SK-N-SH (cell line): ENCODE data around the gene KMT2C. TPM values are rescaled to one million over a fixed set of nuclear protein-coding genes. Genes with fewer than 3 reads are reported as not detected.
A peak's percentile ranks its signal among the peaks of the same experiment; 100 is the strongest.
"Not testable (repeated sequence)": the region's sequence is repeated elsewhere in the genome, so short reads cannot be mapped to it uniquely, and the experiment has no call there.

Source experiments
- CTCF ChIA-PET: fragments of 300-600, 350-600 bp; formaldehyde crosslinking; extraction: SDS; loops from one replicate; lab custom pipeline; 2021; lab: Yijun Ruan, JAX
- POLR2A ChIA-PET: fragments of 350-600 bp; sonication (Branson Sonifier 250); formaldehyde crosslinking; extraction: SDS; loops from one replicate; lab custom pipeline; 2020; ENCODE audit warnings: antibody characterized with exemption, inconsistent platforms; lab: Yijun Ruan, JAX
- DNase-seq: peaks from one replicate; pipeline ENCODE4 v3.0.0; 2012
- H2AFZ ChIP-seq: fragments of 200-600 bp; sonication (generic); 2 replicates; pipeline ENCODE4 v1.8.1; 2016; ENCODE audit warnings: antibody characterized with exemption, mild to moderate bottlenecking, low read depth
- H3F3A ChIP-seq: fragments of 200-600 bp; sonication (generic); replicated peaks from 2 replicates; pipeline ENCODE3; 2016; ENCODE audit warnings: antibody characterized with exemption, mild to moderate bottlenecking; ENCODE audit not compliant: insufficient read depth
- H3K27ac ChIP-seq, 2 experiments: fragments of 200-500 bp in 1 of 2; fragments of 200-600 bp in 1 of 2; sonication (Bioruptor generic) in 1 of 2; sonication (generic), shearing (Covaris generic) in 1 of 2; 2 replicates each; pipeline versions ENCODE4 v1.5.1 to v1.6.1; 2014 to 2016; ENCODE audit warnings: low read depth in 2 of 2, inconsistent platforms in 1 of 2, low read length in 1 of 2, mild to moderate bottlenecking in 1 of 2, mixed read lengths in 1 of 2
- H3K27me3 ChIP-seq: fragments of 200-600 bp; sonication (generic), shearing (Covaris generic); 2 replicates; pipeline ENCODE4 v1.6.1; 2016; ENCODE audit warnings: mixed run types; ENCODE audit not compliant: insufficient read depth
- H3K36me3 ChIP-seq, 2 experiments: fragments of 200-500 bp in 1 of 2; fragments of 200-600 bp in 1 of 2; sonication (Bioruptor generic) in 1 of 2; sonication (generic) in 1 of 2; replicated peaks in 1 of 2; 2 replicates each; pipeline versions ENCODE3 to v1.5.1; 2014 to 2016; ENCODE audit warnings: low read length in 1 of 2, mild to moderate bottlenecking in 1 of 2; ENCODE audit not compliant: insufficient read depth in 2 of 2, control insufficient read depth in 1 of 2
- H3K4me1 ChIP-seq, 2 experiments: fragments of 200-500 bp in 1 of 2; fragments of 200-600 bp in 1 of 2; sonication (Bioruptor generic) in 1 of 2; sonication (generic), shearing (Covaris generic) in 1 of 2; 2 replicates each; pipeline versions ENCODE4 v1.5.1 to v1.6.1; 2014 to 2016; ENCODE audit warnings: low read depth in 1 of 2, low read length in 1 of 2, mixed run types in 1 of 2; ENCODE audit not compliant: insufficient read depth in 2 of 2, control insufficient read depth in 1 of 2
- H3K4me2 ChIP-seq: fragments of 200-600 bp; sonication (generic), shearing (Covaris generic); 2 replicates; pipeline ENCODE4 v1.6.1; 2017; ENCODE audit warnings: mixed run types
- H3K4me3 ChIP-seq, 2 experiments: fragments of 200-500 bp in 1 of 2; fragments of 200-600 bp in 1 of 2; sonication (Bioruptor generic) in 1 of 2; sonication (generic), shearing (Covaris generic) in 1 of 2; 2 replicates each; pipeline versions ENCODE4 v1.5.1 to v1.8.1; 2014 to 2016; ENCODE audit warnings: low read depth in 2 of 2, inconsistent platforms in 1 of 2, low read length in 1 of 2, mild to moderate bottlenecking in 1 of 2, mixed read lengths in 1 of 2, moderate library complexity in 1 of 2
- H3K79me2 ChIP-seq: fragments of 200-600 bp; sonication (generic); 2 replicates; pipeline ENCODE4 v1.8.1; 2017; ENCODE audit warnings: mild to moderate bottlenecking; ENCODE audit not compliant: insufficient read depth
- H3K9ac ChIP-seq: fragments of 200-600 bp; sonication (generic); 2 replicates; pipeline ENCODE4 v1.6.1; 2017; ENCODE audit warnings: mixed run types
- H3K9me2 ChIP-seq: fragments of 200-600 bp; sonication (generic); 2 replicates; pipeline ENCODE4 v1.6.1; 2017; ENCODE audit warnings: mixed run types
- H3K9me3 ChIP-seq: fragments of 200-600 bp; sonication (generic); 2 replicates; pipeline ENCODE4 v1.6.1; 2017; ENCODE audit warnings: mixed run types, mild to moderate bottlenecking, moderate library complexity
- H4K20me1 ChIP-seq: fragments of 200-600 bp; sonication (generic); 2 replicates; pipeline ENCODE4 v1.6.1; 2017; ENCODE audit warnings: mild to moderate bottlenecking, mixed run types; ENCODE audit not compliant: insufficient read depth
- ELF1 ChIP-seq: IDR thresholded peaks from 2 replicates; pipeline ENCODE4 v1.4.0; 2012
- FOXJ3 ChIP-seq: sonication (generic); formaldehyde crosslinking; IDR thresholded peaks from 2 replicates; pipeline ENCODE4 v1.5.1; 2020; ENCODE audit warnings: mild to moderate bottlenecking, missing genetic modification reagents
- FOXM1 ChIP-seq: IDR thresholded peaks from 2 replicates; pipeline ENCODE4 v1.4.0; 2012; ENCODE audit warnings: low read depth, mild to moderate bottlenecking
- IRF3 ChIP-seq: fragments of 150-350 bp; IDR thresholded peaks from 2 replicates; pipeline ENCODE4 v1.6.1; 2016; ENCODE audit warnings: mild to moderate bottlenecking, low read depth, low read length
- MEF2A ChIP-seq: IDR thresholded peaks from 2 replicates; pipeline ENCODE4 v1.4.0; 2012; ENCODE audit warnings: low read depth, borderline replicate concordance
- MXI1 ChIP-seq: IDR thresholded peaks from 2 replicates; pipeline ENCODE4 v1.6.1; 2012; ENCODE audit warnings: mild to moderate bottlenecking, low read depth, low read length, improper control_type of control experiment
- NRF1 ChIP-seq: IDR thresholded peaks from 2 replicates; pipeline ENCODE4 v1.6.1; 2012; ENCODE audit warnings: low read depth, mild to moderate bottlenecking, low read length
- PBX3 ChIP-seq: IDR thresholded peaks from 2 replicates; pipeline ENCODE4; 2012
- POLR2AphosphoS5 ChIP-seq: IDR thresholded peaks from 2 replicates; pipeline ENCODE4 v1.6.1; 2012; ENCODE audit warnings: low read depth, low read length
- RCOR1 ChIP-seq: fragments of 150-350 bp; IDR thresholded peaks from 2 replicates; pipeline ENCODE4 v1.6.1; 2017; ENCODE audit warnings: antibody characterized with exemption, low read length
- REST ChIP-seq: IDR thresholded peaks from 2 replicates; pipeline ENCODE4 v1.6.1; 2012; ENCODE audit warnings: mild to moderate bottlenecking, low read depth, low read length, moderate library complexity
- RFX5 ChIP-seq: IDR thresholded peaks from 2 replicates; pipeline ENCODE4 v1.6.1; 2012; ENCODE audit warnings: mild to moderate bottlenecking, improper control_type of control experiment, low read length
- SIN3A ChIP-seq: IDR thresholded peaks from 2 replicates; pipeline ENCODE4 v1.6.1; 2012; ENCODE audit warnings: low read depth, mild to moderate bottlenecking, low read length, moderate library complexity, borderline replicate concordance
- TCF12 ChIP-seq: IDR thresholded peaks from 2 replicates; pipeline ENCODE4 v1.4.0; 2012
- TEAD4 ChIP-seq: IDR thresholded peaks from 2 replicates; pipeline ENCODE4 v1.4.0; 2012; ENCODE audit warnings: mild to moderate bottlenecking, borderline replicate concordance; ENCODE audit not compliant: insufficient read depth
- YY1 ChIP-seq: IDR thresholded peaks from 2 replicates; pipeline ENCODE4 v1.4.0; 2012; ENCODE audit warnings: low read depth, mild to moderate bottlenecking
- WGBS: methylation state at CpG from one replicate; pipeline ENCODE4 v1.1.6; 2017; ENCODE audit warnings: low lambda C conversion rate; 5-methylcytosine and 5-hydroxymethylcytosine counted together
- polyA plus RNA-seq, 3 experiments: library from polyadenylated mRNA; depleted of rRNA; stranded (reverse); fragments of >200 nt; gene quantifications; 2 replicates each; pipeline ENCODE4 v1.2.3, GENCODE V29; 2012

The KMT2C gene
- polyA plus RNA-seq, 1 of the 3 experiments (the other 2 are of a cell fraction), result 8.0 TPM

DNA sequence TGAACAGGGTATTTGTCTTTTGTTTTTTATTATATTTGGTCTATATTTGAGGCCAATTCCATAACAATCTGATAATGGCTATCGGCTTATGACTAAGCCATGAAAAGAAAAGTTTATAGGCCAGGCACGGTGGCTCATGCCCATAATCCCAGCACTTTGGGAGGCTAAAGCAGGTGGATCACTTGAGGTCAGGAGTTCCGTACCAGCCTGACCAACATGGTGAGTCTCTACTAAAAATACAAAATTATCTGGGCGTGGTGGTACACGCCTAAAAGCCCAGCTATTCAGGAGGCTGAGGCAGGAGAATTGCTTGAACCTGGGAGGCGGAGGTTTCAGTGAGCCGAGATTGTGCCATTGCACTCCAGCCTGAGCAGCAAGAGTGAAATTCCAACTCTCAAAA is 227.0 kb downstream of the KMT2C start:
- DNase-seq, H3K27ac ChIP-seq, H3K9ac ChIP-seq, H3K27me3 ChIP-seq, H4K20me1 ChIP-seq, H3K4me1 ChIP-seq, CTCF ChIA-PET, H3K79me2 ChIP-seq, H3K9me2 ChIP-seq, H3K4me3 ChIP-seq, H3F3A ChIP-seq, H3K4me2 ChIP-seq, POLR2A ChIA-PET, H3K9me3 ChIP-seq, H2AFZ ChIP-seq: not testable (repeated sequence)
- peaks cover 7 to 59% of the 10 kb centered on the region in 2 experiments for H3K36me3 ChIP-seq
- WGBS, result 96% methylated on average over 7 of the region's 7 CpGs

DNA sequence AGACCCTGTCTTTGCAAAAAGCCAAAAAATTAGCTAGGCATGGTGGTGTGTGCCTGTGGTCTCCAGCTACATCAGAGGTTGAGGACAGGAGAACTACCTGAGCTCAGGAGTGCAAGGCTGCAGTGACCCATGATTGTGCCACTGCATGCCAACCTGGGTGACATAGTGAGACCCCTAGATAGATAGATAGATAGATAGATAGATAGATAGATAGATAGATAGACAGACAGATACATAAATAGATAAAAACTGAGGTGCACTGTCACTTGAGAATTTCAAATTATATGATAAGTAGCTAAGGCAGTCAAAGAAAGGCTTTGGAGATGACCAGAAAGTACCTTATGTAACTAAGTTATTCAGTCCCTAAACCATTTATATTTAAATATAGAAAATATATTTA is 231.4 kb downstream of the KMT2C start:
- Histone ChIP-seq H3F3A (peaks cover 11% of the 10 kb centered on the region), H3K36me3 (peaks cover 25 to 35% of the 10 kb centered on the region in 2 experiments), H3K4me1 (peaks cover 5 to 16% of the 10 kb centered on the region in 2 experiments; a peak in 2 of 4 replicates)
- H2AFZ ChIP-seq, H3K9me2 ChIP-seq, DNase-seq, H3K4me2 ChIP-seq, H3K79me2 ChIP-seq, H3K27me3 ChIP-seq, H3K9me3 ChIP-seq, POLR2A ChIA-PET, H4K20me1 ChIP-seq, H3K27ac ChIP-seq, H3K9ac ChIP-seq, H3K4me3 ChIP-seq: not testable (repeated sequence)
- CTCF ChIA-PET, result interaction anchor here (2.2 kb wide), 1 partner anchor 502 kb away, joined by 11 read pairs; no protein-coding TSS in a partner anchor

GRCh38 chr7:152203095-152203494 is 232.7 kb downstream of the KMT2C start:
- Histone ChIP-seq H3K79me2 (no peaks in the 10 kb centered on the region), H3K9ac (no peak overlapping the region), H4K20me1 (no peaks in the 10 kb centered on the region), H3K9me3 (no peaks in the 10 kb centered on the region), H3K4me1 (peaks cover 5 to 16% of the 10 kb centered on the region in 2 experiments; a peak in 2 of 4 replicates), H3K4me3 (no peak overlapping the region), H3K27me3 (no peaks in the 10 kb centered on the region), H3K27ac (0 out of 4 replicates have a peak overlapping the region, but pooled peaks of 1 of the 2 experiments have one; percentile 56), H3F3A (peaks cover 11% of the 10 kb centered on the region), H3K4me2 (no peak overlapping the region), H3K9me2 (no peaks in the 10 kb centered on the region), H3K36me3 (peaks cover 39 to 46% of the 10 kb centered on the region in 2 experiments), H2AFZ (no peak overlapping the region)
- WGBS, result 88% methylated on average over 3 of the region's 3 CpGs
- no peak for DNase-seq
- POLR2A ChIA-PET, result no interaction called here
- CTCF ChIA-PET, result interaction anchor here (1.4 to 2.2 kb wide), 2 partner anchors 16 to 504 kb away, joined by 5 to 11 read pairs; no protein-coding TSS in a partner anchor
- no peak for TF ChIP-seq REST
- TF ChIP-seq TEAD4, result no peak
- no peak for TF ChIP-seq ELF1
- no peak for TF ChIP-seq IRF3
- TF ChIP-seq MXI1, result no peak
- no peak for TF ChIP-seq MEF2A
- no peak for TF ChIP-seq RCOR1
- TF ChIP-seq POLR2AphosphoS5, result no peak
- TF ChIP-seq FOXM1, result no peak
- TF ChIP-seq FOXJ3 (CRISPR knock-in tag), result no peak
- TF ChIP-seq SIN3A, result no peak
- TF ChIP-seq PBX3, result no peak
- no peak for TF ChIP-seq NRF1
- TF ChIP-seq TCF12, result no peak
- TF ChIP-seq YY1, result no peak
- no peak for TF ChIP-seq RFX5
